Activated T-cell treated with anti-CD3 and anti-CD28 coated beads for 1 hour (primary cell): Measurements from ENCODE around the gene EIF4G3.
"Not testable (repeated sequence)": the region's sequence is repeated elsewhere in the genome, so short reads cannot be mapped to it uniquely, and the experiment has no call there.

Experiments
- DNase-seq: peaks from one replicate; pipeline ENCODE4 v3.0.0-alpha.2; 2020; ENCODE audit warnings: low read depth

Gene EIF4G3

DNA sequence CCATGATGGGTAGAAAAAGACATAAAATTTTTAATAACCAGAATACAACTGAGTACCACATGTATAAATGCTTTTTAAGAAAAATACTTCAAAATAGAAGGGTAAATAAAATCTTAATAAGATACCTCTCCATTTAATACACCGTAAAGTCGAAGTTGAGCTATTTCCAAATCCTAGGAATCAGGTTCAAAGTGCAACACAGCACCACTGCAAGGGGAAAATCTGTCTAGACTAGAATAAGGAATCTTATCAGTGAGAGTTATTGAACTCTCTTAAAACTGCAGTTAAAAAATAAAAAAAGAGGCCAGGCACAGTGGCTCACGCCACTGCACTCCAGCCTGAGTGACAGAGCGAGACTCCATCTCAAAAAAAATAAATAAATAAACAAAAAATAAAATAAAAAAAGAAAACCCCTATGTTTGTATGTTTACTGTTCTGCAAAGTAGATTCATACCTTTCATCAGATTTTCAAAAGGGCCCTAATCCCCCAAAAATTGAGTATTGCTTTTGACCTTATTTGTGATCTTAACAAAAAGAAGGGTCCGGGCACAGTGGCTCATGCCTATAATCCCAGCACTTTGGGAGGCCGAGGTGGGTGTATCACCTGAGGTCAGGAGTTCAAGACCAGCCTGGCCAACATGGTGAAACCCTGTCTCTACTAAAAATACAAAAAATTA lies 109.0 kb downstream of the EIF4G3 start:
- DNase-seq: no peak

DNA sequence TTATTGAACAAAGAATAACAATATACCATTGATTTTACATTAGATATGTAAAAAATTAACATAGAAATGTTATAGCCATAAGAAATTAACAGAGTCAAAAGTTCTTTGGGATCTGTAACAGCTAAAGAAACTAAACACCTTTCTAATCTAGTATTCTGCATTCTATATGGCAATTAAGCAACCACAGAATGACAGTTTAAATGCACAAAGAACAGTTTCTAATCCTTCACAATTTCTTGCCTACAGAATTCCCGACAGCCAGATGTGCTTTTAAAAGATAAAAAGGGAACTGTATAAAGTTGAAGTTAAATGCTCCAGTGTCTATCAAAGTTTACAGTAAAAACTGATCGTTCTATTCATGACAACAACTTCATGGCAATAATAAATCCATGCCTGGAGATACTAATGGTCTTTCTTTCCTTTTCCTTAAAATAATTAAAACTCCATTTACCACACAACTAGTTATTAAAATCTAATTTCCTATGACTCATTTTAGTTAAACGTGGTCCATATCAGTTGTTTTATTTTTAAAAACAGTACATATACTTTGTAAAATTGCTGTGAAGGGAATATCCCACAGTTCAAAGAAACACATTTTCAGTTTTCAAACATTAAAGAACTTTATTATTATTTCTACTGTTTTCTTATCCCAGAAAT lies 110.2 kb downstream of the EIF4G3 start:
- DNase-seq: no peak

DNA sequence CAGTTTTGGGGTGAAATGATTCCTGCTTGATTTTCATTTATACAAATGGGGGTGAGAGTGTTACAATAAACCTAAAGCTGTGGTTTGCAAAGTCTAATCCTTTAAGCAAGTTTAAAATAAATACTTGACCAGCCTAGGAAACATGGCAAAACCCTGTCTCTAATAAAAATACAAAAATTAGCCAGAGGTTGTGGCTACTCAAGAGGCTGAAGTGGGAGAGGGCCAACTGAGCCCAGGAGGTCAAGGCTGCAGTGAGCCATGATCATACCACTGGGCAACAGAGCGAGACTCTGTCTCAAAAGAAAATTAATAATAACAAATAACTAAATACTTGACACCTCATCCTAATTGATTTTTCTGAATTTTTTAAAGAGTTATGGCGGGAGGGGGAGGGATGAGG lies 110.8 kb downstream of the EIF4G3 start:
- DNase-seq: no peak

DNA sequence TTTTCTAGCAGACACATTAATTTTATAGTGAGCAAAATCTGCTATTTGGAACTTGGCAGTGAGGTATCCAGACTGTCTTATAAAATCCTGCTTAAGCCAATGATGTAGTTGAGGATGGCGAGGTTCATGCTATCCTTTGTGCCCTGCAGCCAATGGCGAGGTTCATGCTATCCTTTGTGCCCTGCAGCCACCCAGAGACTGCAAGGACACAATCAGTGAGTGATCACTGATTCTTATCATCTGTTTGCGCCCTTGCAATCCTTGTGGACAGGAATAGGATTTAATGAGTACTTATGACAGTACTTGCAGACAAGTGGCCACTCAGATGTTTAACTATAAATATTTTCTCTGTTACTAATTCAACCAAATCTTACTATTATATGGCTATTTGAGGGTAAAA lies 112.6 kb downstream of the EIF4G3 start:
- no peak for DNase-seq

DNA sequence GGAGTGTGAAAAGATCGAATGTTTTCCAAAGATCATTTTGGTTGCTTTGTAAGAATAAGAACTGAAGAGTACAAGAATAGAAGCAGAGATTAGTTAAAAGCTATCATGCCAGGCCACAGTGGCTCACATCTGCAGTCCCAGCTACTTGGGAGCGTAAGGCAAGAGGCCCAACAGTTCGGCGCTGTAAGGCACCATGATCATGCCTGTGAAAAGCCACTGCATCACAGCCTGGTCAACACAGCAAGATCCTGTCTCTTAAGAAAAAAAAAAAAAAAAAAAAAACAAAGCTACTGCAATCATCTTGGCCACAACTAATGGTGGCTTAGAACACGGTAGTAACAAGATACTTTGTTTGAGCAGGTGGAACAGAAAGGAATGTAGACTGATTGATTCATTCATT lies 116.2 kb downstream of the EIF4G3 start:
- DNase-seq: no peak

DNA sequence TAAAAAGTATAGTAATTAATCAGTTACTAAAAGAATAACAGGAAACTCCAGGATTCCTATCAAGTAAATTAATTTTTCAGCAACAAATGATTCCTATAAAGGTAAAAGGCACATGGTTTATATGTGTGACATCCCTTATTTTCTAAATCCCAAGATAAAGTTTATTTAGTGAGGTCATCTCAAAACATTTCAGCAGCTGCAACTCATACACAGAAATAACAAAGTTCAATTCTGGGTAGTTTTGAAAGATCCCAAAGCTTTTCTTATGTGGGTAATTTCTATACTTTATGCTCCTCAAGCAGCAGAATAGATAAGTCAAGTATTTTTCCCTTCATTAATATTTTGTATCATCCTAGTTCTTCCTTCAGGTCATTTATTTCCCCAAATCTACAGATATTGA lies 117.7 kb downstream of the EIF4G3 start:
- no peak for DNase-seq

DNA sequence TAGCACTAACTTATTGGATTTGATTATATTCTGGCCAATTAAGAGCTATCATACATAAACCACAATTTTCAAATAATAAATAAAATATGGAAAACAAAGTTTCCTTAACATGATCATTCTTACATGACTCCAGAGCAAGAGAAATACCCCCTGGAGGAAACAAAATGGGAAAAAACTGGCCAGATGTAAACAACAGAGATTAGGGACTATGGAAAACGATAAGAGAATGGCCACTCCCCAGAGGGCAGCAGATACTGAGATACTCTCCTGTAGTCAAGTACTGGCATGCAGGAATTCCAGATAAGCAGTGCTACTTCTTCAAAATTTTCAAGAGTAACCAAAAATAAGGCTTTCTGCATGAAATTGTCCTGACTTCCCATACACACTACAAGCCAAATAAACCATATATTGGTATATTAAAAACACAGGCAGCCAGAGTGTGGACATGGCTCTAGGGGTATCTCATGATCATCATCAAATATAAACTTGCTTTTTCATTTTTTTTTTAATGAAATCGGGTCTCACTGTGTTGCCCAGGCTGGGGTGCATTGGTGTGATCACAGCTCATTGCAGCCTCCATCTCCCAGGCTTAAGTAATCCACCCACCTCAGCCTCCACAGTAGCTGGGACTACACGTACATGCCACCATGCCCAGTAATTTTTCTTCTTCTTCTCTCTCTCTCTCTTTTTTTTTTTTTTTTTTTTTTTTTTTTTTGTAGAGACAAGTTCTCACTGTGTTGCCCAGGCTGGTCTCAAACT lies 118.5 kb downstream of the EIF4G3 start:
- no peak for DNase-seq

DNA sequence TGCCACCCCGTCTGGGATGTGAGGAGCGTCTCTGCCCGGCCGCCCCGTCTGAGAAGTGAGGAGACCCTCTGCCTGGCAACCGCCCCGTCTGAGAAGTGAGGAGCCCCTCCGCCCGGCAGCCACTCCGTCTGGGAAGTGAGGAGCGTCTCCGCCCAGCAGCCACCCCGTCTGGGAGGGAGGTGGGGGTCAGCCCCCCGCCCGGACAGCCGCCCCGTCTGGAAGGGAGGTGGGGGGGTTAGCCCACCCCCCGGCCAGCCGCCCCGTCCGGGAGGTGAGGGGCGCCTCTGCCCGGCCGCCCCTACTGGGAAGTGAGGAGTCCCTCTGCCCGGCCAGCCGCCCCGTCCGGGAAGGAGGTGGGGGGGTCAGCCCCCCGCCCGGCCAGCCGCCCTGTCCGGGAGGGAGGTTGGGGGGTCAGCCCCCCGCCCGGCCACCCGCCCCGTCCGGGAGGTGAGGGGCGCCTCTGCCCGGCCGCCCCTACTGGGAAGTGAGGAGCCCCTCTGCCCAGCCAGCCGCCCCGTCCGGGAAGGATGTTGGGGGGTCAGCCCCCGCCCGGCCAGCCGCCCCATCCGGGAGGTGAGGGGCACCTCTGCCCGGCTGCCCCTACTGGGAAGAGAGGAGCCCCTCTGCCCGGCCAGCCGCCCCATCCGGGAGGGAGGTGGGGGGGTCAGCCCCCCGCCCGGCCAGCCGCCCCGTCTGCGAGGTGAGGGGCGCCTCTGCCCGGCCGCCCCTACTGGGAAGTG lies 123.3 kb downstream of the EIF4G3 start:
- not testable (repeated sequence) for DNase-seq

DNA sequence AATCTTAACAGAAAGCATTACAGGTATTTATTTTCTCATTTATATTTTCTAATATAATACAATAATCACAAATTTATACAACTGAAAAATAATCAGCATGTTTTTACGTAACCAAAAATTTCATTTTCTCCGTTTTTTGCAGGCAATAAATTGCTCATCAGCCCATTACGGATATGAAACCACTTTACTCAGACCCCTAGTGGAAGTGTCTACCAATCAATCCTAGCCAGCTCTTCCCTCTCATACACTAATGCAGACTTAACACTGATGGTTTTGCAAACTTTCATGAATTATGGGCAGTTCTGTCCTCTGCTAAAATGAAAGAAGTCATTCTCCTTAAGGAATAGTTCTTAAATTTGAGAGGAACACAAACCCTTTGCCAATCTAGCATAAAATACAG lies 124.7 kb downstream of the EIF4G3 start:
- DNase-seq: no peak

DNA sequence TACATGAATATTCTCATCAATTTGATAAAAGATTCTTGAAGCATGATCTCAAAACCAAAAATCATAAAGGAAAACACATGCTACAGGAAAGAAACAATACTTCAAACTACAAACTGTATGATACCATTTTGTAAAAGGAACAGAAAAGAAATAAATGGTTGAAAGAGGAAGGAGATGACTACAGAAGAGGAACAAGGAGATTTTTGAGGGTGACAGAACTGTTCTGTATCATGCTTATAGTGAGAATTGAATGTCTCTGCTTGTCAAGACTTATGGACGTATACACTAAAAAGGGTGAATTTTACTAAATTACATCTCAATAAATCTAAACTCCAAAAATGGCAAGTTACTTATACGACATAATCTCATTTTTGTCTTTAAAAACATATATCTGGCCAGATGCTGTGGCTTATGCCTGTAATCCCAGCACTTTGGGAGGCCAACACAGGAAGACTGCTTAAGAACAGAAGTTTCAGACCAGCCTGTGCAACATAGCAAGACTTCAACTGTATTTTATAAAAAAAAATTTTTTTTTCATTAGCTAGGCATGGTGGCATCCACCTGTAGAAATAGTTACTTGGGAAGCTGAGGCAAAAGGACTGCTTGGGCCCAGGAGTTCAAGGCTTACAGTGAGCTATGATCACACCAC lies 125.4 kb downstream of the EIF4G3 start:
- DNase-seq: no peak

DNA sequence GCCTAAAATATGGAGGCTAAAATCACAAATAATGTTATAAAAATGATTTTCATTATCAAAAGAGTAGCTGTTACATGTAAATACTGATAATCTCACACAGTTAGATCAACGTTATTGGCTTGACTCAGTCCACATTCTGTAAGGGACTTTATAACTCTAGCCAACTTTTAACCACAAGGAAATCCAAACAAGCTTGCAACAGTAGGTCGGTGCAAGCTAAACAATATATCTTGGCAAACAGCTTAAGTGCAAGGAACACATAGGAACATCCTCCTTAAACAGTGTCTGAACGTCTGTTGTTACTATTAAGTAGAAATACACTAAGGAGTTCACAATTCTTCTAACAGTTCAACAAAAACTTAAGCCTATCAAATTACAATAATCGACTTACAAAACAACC lies 126.7 kb downstream of the EIF4G3 start:
- no peak for DNase-seq

DNA sequence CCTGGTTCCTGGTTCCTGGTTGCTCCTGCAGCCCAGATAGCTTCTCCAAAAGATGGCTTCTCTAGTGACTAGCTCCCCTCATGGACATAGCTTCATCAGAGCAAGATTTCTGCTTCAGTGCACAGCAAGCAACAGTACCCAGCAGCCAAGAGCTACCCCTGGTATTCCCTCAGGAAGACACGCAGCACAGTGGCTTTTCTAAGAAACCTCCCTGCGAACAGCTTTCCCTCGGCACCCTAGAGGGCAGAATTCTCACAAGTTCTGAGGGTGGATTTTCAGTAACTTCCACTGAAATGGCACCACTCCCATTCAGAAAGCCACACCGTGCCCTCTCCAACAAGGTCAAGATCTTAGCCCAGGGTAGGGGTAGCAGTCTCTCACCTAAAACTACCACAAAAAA lies 128.2 kb downstream of the EIF4G3 start:
- no peak for DNase-seq

DNA sequence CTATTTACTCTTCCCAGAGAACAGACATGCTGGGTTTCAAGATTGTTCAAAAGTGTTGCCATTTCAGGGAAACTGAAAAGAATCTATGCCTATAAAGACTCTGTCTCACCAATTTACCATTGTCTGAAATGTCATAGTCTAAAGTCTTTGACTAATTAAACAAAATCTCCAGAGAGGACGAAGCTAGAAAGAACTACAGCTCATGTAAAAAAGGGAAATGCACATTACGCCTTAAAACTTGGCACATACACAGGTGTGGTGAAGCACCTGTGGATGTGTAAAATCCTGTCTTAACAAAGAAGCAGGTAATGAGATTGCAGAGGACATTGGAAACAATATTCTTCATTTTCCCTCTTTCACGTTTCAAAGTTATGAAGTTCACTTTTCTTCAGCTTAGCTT lies 130.6 kb downstream of the EIF4G3 start:
- no peak for DNase-seq

DNA sequence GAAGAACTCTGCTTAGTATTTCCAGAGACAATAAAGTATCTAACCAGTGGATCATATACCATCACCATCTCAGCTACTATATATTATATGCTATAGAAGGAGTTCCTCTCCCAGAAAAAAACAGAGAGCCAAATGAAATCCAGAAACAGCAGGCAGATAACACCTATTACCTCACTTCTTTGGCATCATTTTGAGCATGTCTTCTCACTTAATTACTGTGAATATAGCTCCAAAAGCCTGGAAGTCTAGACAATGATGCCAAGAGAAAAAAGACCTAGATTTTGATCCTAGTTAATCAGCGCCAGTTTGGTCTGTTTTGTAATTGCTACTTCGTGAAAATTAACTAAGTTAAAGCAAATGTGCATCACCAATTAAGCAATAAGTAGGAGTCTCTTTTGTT lies 131.3 kb downstream of the EIF4G3 start:
- DNase-seq: no peak

DNA sequence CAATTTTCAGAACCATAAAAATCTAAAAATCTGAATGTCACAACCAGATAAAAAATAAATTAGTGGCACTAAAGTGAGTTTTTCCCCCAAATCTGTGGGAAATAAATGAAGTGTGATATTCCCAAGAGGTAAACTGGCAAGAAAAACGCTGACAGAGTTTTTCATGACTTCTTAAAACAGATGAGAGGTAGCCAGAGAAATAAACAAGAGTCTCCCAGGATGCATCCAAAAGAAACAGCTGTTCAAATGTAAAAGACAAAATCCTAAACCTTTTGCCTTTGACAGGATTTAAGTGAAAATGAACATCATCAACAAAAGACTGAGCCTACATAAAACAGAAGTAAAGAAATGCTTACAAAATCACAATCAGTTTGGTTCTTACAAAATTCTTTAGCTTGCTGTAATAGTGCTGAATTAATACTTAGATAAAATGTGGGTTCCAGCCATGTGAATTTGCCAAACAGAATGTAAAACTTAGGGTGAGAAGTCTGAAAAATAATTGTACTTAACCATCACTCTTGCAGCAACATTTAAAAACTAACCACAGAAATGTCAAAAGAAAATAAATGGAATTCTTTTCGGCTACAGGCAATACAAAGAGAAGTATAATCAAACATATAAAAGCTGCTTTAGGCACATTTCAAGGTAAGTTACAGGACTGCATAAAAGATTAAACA lies 133.6 kb downstream of the EIF4G3 start:
- no peak for DNase-seq

DNA sequence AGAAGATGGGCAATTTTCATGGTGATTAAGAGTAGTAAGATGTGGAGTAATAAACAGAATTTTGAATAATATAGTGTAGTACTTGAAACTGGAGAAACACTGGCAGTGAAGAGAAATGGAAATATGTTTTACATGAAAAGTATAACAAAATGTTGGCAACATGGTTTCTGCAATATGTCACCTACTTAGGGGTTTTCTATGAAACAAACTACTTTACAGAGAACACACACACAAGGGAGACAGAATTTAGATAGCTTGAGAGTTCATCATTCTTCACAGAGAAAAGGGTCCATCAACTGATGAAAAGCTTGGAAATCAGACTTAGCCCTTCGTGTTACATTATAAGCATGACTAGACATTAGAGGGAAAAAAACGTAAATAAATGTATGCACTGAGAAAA lies 135.2 kb downstream of the EIF4G3 start:
- no peak for DNase-seq

DNA sequence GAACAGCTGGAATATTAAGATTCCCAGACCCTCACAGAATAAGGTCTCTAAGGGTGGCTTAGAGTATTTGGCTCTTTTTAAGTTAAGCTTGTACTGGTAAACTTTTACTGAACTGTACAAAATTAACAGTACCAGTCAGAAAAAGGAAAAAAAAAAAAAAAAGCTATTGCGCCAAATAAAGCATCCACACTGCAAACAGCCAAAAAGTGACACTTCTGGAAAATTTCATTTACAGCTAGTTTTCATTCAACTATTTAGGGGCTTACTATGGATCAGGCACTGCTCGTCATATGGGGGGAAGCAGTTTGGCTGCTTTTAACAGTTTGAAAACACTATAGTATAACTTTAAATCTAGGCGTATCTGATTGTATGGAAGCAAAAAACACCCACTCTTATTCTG lies 139.6 kb downstream of the EIF4G3 start:
- DNase-seq: no peak

DNA sequence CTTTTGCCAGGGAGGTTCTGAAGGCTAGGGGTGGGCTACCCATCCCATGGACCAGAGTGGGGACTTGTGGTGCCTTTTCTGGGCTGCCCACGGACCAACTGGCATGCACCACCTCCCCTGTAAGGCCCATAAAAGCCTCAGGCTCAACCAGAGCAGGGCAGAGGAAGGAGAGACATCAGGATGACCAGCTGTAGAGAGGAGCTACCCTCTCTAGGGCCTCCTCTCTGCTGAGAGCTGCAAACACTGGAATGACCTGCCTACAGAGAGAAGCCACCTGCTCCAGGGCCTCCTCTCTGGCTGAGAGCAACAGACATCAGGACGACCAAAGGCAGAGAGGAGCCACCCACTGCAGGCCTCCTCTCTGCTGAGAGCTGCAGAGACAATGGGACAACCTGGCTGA lies 140.9 kb downstream of the EIF4G3 start:
- no peak for DNase-seq

DNA sequence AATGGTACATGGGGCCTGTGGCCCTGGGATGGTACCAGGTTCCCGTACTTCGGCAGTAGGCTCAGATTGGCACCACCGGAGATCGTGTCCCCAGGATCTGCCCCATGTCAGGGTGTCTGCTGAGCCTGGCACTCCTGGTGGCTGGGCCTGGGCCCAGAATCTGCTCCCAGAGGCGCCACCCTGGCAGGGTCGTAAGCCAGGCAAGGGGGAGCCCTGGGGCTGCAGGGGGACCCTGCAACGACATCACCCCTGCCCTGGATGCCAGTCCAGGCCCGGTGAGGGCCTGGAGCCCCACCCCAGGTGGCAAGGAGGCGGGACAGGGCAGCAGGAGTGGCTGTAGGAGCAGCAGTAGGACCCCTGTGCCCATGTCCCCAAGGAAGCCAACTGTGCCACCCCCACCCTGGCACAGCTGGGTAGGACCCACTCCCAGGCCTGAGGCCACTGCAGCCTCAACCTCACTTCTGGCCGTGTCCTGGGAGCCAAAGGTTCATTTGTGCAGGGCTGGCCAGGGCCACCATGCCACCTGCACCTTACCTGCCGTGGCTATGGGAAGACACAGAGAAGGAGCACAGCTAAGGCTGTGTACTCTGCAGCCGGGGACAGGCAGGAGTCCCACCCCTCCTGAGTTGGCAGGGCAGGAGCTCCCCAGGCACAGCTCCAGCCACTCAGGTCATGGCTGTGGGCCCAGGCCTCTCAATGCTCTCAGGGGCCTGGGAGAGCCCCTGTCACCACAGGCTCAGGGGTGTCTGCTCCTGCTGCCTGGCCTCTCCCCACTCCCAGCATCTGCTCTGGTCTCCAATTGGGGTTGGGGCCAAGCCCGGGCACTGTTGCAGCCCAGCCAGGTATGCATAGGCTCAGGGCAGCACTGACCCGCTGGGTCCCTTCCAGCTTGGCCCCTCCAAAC lies 141.7 kb downstream of the EIF4G3 start:
- no peak for DNase-seq

DNA sequence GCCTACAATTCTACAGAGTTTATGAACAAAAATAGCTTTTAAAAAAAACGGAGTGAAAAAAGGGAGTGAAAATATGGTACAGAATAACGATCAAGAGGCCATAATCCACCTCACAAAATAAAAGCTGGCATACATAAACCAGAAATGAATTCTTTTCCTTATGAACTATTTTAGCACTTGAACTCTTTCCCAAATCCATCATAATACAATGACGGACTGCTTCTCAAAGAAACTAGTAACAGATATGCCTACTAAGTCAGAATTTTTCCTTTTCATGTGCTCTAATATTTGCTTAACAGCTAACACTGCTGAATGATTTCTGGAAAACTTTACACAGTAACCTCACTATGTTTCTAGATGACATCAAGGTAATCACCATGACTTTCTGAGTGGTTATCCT lies 144.0 kb downstream of the EIF4G3 start:
- no peak for DNase-seq

DNA sequence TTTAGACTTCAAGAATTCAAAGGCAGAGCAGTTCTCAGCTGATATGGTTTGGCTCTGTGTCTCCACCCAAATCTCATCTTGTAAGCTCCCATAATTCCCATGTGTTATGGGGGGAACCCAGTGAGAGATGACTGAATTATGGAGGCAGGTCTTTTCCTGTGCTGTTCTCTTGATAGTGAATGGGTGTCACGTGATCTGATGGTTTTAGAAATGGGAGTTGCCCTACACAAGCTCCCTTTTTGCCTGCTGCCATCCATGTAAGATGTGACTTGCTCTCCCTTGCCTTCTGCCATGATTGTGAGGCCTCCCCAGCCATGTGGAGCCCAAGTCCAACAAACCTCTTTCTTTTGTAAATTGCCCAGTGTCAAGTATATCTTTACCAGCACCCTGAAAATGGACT lies 146.5 kb downstream of the EIF4G3 start:
- no peak for DNase-seq
